Globus pallidus (tissue), 1 donor: ENCODE measurements around the gene ZBED1.
"Not testable (repeated sequence)": the region's sequence is repeated elsewhere in the genome, so short reads cannot be mapped to it uniquely, and the experiment has no call there.

Source experiments
- DNase-seq: peaks from one replicate; pipeline ENCODE4 v3.0.0-alpha.2; 2015; ENCODE audit warnings: low spot score

Gene ZBED1

DNA sequence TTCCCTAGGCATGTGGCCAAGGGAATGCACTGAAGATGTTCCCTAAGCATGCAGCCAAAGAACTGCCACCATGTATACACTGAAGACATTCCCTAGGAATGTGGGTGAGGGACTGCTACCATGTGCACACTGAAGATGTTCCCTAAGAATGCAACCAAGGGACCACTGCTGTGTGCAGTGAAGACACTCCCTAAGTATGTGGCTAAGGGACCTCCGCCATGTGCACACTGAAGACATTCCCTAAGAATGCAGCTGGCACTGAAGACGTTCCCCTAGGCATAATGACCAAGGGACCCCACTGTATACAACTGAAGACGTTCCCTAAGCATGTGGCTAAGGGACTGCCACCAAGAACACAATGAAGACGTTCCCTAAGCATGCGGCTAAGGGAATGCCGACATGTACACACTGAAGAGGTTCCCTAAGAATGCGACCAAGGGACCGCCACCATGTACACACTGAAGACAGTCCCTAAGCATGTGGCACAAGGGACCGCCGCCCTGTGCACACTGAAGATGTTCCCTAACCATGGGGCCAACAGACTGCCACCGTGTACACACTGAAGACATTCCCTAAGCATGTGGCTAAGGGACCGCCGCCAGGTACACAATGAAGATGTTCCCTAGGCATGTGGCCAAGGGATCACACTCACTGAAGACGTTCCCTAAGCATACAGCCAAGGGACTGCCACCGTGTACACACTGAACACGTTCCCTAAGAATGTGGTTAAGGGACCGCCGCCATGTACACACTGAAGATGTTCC, 25.6 kb downstream of the ZBED1 start:
- no peak for DNase-seq

DNA sequence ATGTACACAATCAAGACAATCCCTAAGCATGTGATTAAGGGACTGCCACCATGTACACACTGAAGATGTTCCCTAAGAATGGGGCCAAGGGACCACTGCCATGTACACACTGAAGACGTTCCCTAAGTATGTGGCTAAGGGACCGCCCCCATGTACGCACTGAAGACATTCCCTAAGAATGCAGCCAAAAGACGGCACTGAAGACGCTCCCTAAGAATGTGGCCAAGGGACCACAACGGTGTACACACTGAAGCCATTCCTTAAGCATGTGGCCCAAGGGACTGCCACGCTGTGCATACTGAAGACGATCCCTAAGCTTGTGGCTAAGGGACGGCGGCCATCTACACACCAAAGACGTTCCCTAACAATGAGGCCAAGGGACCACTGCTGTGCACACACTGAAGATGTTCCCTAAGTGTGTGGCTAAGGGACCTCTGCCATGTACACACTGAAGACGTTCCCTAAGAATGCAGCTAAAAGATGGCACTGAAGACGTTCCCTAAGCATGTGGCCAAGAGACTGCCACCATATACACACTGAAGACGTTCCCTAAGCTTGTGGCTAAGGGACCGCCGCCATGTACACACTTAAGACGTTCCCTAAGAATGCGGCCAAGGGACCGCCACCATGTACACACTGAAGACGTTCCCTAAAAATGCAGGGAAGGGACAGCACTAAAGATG, 26.4 kb downstream of the ZBED1 start:
- no peak for DNase-seq

GRCh38 chrX:2473064-2473463, 27.7 kb downstream of the ZBED1 start:
- not testable (repeated sequence) for DNase-seq

- DNase-seq: no peak
These were observed 29.1 kb downstream of the ZBED1 start for GRCh38 chrX:2471641-2472040.

DNA sequence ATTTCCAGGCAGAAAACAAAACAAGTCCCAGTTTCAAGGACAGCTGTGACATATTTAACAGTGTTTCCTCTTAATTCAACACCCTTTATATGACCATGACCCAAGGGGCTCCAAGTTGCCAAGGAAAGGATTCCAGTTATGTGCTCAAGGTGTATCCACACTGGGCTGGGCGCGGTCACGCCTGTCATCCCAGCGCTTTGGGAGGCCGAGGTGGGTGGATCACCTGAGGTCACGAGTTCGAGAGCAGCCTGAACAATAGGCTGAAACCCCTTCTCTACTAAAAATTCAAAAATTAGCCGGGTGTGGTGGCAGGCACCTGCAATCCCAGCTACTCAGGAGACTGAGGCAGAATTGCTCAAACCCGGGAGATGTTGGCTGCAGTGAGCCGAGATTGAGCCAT, 29.6 kb downstream of the ZBED1 start:
- DNase-seq: not testable (repeated sequence)

- not testable (repeated sequence) for DNase-seq
These were observed 30.9 kb downstream of the ZBED1 start for GRCh38 chrX:2469852-2470251.

DNA sequence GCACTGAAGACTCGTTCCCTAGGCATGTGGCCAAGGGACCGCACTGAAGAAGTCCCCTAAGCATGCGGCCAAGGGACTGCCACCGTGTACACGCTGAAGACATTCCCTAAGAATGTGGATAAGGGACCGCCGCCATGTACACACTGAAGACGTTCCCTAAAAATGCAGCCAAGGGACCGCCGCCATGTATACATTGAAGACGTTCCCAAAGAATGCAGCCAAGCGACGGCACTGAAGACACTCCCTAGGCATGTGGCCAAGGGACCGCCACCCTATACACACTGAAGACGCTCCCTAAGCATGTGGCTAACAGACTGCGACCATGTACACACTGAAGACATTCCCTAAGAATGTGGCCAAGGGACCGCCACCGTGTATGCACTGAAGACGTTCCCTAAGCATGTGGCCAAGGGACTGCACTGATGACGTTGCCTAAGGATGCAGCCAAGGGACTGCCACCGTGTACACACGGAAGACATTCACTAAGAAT, 31.5 kb downstream of the ZBED1 start:
- DNase-seq: no peak

GRCh38 chrX:2468261-2469195, 32.2 kb downstream of the ZBED1 start:
- no peak for DNase-seq

GRCh38 chrX:2466876-2467656, 33.7 kb downstream of the ZBED1 start:
- DNase-seq: no peak

- no peak for DNase-seq
These were observed 36.1 kb downstream of the ZBED1 start for GRCh38 chrX:2464677-2465166.

DNA sequence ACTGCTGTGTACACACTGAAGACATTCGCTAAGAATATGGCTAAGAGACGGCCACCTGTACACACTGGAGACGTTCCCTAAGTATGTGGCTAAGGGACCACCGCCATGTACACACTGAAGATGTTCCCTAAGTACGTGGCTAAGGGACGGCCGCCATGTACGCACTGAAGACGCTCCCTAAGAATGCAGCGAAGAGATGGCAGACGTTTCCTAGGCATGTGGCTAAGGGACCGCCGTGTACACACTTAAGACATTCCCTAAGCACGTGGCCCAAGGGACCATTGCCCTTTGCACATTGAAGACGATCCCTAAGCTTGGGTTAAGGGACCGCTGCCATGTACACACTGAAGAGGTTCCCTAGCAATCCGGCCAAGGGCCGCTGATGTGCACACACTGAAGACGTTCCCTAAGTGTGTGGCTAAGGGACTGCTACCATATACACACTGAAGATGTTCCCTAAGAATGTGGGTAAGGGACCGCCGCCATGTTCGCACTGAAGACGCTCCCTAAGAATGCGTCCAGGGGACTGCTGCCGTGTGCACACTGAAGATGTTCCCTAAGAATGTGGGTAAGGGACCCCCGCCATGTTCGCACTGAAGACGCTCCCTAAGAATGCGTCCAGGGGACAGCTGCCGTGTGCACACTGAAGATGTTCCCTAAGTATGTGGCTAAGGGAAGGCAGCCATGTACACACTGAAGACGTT, 36.7 kb downstream of the ZBED1 start:
- DNase-seq: no peak

DNA sequence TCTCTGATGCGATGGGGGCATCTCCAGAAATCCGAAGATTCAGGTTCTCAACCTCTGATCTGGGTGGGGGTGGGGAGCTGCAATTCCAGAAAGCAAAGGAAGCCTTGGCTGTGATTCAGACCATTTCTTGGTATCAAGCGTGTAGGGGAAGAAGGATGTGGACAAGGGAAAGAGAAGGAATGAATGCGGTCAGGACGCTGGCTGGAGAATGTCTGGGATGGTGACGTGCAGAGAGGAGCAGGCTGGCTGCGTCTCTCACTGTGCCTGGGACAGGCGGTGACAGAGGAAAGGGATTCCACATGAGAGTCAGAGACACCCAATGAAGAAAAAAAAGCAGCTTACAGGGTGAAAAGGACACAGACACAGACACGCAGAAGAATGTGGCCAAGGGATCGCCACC, 37.3 kb downstream of the ZBED1 start:
- DNase-seq: not testable (repeated sequence)

GRCh38 chrX:2462780-2463179, 38.0 kb downstream of the ZBED1 start:
- no peak for DNase-seq

GRCh38 chrX:2462074-2462473, 38.7 kb downstream of the ZBED1 start:
- no peak for DNase-seq

- DNase-seq: no peak
These were observed 39.1 kb downstream of the ZBED1 start for GRCh38 chrX:2461711-2462016.

DNA sequence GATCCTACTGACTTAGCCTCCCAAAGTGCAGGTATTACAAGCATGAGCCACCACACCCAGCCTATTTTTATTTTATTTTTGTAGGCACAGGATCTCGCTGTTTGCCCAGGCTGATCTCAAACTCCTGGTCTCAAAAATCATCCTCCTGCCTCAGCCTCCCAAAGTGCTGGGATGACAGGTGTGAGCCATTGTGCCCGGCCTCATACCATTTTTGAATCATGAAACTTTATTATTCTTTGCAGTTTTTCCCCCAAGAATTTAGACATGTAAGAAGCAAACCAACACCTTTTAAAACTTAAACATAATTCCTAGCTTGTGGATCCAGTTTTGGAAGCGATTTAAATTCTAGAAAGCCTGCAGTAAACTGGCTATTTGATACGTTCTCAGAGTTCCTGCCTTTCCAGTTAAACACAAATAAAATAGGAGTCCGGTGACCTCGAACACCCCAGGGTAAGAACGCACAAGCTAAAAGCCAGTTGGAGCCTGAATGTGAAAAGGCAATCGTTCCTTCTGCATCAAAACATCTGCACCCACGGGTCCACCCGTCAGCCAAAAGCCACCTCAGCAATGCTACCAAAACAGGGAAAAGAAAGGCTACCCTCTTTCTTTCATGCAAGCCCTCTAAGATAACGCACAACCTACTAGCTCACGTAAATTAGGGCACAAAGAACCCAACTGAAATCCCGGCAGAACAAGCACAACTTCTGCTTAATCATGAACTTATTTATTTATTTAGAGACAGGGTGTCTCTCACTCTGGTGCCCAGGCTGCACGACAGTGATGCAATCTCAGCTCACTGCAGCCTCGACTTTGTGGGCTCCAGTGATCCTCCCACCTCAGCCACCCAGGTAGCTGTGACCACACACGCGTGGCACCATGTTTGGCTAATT, 39.7 kb downstream of the ZBED1 start:
- DNase-seq: not testable (repeated sequence)

DNA sequence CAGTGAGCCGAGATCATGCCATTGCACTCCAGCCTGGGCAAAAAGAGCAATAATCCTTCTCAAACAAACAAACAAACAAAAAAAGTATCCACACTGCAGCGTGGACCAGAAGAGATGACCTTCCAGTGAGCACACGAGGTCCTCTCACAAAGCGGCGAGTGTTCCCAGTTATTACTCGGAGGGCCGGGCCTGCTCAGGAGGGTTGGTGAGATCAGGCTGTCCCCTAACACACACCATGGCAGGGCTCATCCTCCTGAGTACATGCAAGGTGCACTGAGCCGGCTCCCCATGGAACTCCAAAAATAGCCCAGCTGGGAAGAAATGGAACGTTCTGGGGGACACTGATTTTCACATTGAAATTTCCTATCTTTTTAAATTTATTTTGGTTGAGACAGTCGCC, 40.7 kb downstream of the ZBED1 start:
- not testable (repeated sequence) for DNase-seq

DNA sequence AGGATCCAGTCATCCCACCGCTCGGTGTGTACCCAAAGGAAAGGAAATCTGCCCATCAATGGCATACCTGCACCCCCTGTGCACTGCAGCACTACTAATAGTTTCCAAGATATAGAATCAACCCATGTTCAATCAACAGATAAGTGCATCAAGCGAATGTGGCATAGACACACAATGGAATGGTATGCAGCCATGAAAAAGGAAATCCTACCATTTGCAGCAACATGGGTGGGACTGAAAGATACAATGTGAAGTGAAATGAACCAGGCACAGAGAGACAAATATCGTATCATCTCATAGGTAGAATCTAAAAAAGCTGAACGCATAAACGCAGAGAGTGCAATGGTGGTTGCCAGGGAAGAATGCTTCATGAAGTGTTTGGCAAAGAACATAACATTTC, 42.5 kb downstream of the ZBED1 start:
- DNase-seq: no peak

DNA sequence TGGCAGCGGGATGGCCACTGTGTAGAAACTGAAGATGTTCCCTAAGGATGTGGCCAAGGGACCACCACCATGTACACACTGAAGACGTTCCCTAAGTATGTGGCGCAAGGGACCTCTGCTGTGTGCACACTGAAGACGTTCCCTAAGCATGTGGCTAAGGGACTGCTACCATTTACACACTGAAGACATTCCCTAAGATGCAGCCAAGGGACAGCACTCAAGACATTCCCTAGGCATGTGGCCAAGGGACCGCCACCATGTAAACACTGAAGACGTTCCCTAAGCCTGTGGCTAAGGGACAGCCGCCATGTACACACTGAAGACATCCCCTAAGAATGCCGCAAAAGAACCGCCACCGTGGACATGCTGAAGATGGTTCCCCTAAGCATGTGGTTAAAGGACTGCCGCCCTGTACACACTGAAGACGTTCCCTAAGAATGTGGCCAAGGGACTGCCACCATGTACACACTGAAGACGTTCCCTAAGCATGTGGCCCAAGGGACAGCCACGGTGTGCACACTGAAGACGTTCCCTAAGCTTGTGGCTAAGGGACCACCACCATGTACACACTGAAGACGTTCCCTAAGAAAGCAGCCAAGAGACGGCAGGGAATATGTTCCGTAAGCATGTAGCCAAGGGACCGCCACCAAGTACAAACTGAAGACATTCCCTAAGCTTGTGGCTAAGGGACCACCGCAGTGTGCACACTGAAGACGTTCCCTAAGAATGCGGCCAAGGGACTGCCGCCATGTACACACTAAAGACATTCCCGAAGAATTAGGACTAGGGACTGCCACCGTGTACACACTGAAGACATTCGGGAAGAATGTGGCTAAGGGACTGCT, 43.3 kb downstream of the ZBED1 start:
- no peak for DNase-seq
